ENCODE measurements around the gene DSG3.

Gene DSG3

DNA sequence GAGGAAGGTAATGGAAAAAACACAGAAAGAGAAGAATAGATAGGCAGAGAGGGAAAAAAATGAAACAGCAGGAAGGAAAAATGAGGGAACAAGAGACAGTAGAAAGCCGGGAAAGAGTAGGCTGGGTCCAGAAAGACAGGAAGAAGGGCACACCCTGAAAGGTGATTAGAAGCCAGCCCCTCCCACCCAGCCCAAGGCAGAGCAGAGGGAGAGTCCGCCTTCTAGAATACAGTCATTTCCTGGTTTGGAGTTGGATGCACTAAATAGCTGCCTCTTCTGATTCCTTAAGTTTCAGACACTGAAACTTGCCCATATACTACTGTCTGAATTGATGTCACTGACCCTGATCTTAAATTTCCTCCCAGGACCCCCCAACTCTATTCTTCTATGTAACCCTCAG, 17.9 kb upstream of the DSG3 start:
- Histone ChIP-seq H3K9ac (ENCODE audit: low read depth in 1 of 2, low read length in 2 of 2) (no peak overlapping the region), H3K36me3 (ENCODE audit: control insufficient read depth in 2 of 2, insufficient read depth in 2 of 2, low read length in 2 of 2) (no peaks in the 10 kb centered on the region), H3K27me3 (ENCODE audit: control insufficient read depth in 2 of 2, insufficient read depth in 2 of 2, low read length in 2 of 2) (no peaks in the 10 kb centered on the region), H3K4me1 (ENCODE audit: control insufficient read depth in 2 of 2, insufficient read depth in 2 of 2, low read length in 2 of 2) (peaks cover 2 to 6% of the 10 kb centered on the region in 2 donors), H3K27ac (ENCODE audit: low read depth in 2 of 2, low read length in 2 of 2) (peak overlapping the region; percentile 62 to 70), H3K9me3 (ENCODE audit: control insufficient read depth in 2 of 2, low read length in 2 of 2) (no peaks in the 10 kb centered on the region), H3K4me3 (ENCODE audit: low read length in 2 of 2) (peak overlapping the region in 1 of 2 donors; percentile 20)

DNA sequence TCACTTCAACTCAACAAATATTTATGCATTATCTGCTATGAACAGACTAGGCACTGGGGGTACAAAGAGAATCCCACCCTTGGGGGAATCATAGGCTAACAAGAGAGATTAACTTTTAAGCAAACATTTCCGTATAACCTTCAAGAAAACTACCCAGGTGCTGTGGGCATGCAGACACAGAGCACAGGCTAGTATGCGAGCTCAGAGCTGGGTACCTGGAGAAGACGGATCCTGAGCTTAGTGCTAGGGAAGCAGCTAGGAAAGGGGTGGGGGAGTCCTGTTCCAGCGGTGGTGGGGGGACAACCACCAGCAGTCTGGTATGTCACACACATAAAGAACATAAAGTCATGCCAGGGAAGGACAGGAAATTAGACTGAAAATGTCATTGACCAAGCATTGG, 17.5 kb upstream of the DSG3 start:
- peaks cover 2 to 6% of the 10 kb centered on the region in 2 donors for H3K4me1 ChIP-seq (ENCODE audit: control insufficient read depth in 2 of 2, insufficient read depth in 2 of 2, low read length in 2 of 2)
- no peak overlapping the region for H3K9ac ChIP-seq (ENCODE audit: low read depth in 1 of 2, low read length in 2 of 2)
- H3K27ac ChIP-seq (ENCODE audit: low read depth in 2 of 2, low read length in 2 of 2): peak overlapping the region; percentile 62 to 70
- no peaks in the 10 kb centered on the region for H3K9me3 ChIP-seq (ENCODE audit: control insufficient read depth in 2 of 2, low read length in 2 of 2)
- peak overlapping the region in 1 of 2 donors; percentile 2 for H3K4me3 ChIP-seq (ENCODE audit: low read length in 2 of 2)
- no peaks in the 10 kb centered on the region for H3K27me3 ChIP-seq (ENCODE audit: control insufficient read depth in 2 of 2, insufficient read depth in 2 of 2, low read length in 2 of 2)
- no peaks in the 10 kb centered on the region for H3K36me3 ChIP-seq (ENCODE audit: control insufficient read depth in 2 of 2, insufficient read depth in 2 of 2, low read length in 2 of 2)

DNA sequence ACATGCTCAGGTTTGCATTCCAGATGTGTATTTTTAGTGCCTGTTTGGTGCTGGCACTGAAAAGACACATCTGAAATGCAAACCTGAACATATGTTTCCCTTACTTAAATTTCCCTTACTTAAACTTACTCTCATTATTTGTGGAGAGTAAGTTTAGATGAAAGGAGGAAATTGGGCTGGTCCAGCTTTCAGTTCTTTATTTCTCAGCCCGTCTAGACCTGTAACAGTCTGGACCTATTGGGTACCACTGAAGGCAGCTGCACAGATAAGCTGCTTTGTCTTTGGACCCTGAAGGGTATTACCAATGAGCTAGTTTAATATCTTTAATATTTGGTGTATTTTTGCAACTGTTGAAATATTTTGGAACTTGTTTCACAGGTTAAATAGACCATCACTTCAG, 17.0 kb upstream of the DSG3 start:
- H3K36me3 ChIP-seq (ENCODE audit: control insufficient read depth in 2 of 2, insufficient read depth in 2 of 2, low read length in 2 of 2): no peaks in the 10 kb centered on the region
- H3K4me1 ChIP-seq (ENCODE audit: control insufficient read depth in 2 of 2, insufficient read depth in 2 of 2, low read length in 2 of 2): peaks cover 2 to 6% of the 10 kb centered on the region in 2 donors
- peak overlapping the region; percentile 62 to 70 for H3K27ac ChIP-seq (ENCODE audit: low read depth in 2 of 2, low read length in 2 of 2)
- no peak overlapping the region for H3K9ac ChIP-seq (ENCODE audit: low read depth in 1 of 2, low read length in 2 of 2)
- H3K9me3 ChIP-seq (ENCODE audit: control insufficient read depth in 2 of 2, low read length in 2 of 2): no peaks in the 10 kb centered on the region
- H3K27me3 ChIP-seq (ENCODE audit: control insufficient read depth in 2 of 2, insufficient read depth in 2 of 2, low read length in 2 of 2): no peaks in the 10 kb centered on the region
- no peak overlapping the region for H3K4me3 ChIP-seq (ENCODE audit: low read length in 2 of 2)

DNA sequence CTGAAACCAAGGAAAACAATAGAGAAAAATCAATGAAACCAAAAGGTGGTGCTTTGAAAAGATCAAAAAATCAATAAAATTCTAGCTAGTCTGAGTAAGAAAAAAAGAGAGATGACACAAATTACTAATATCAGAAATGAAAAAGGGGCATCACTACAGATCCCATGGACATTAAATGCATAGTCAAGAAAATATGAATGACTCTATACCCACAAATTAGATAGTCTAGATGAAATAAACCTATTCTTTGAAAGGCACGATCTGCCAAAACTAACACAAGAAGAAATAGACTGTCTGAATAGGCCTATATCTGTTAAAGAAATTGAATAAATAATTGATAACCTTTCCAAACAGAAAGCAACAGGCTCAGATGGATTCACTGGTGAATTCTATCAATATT, 15.2 kb upstream of the DSG3 start:
- Histone ChIP-seq H3K4me3 (ENCODE audit: low read length in 2 of 2) (no peak overlapping the region), H3K27ac (ENCODE audit: low read depth in 2 of 2, low read length in 2 of 2) (no peak overlapping the region), H3K4me1 (ENCODE audit: control insufficient read depth in 2 of 2, insufficient read depth in 2 of 2, low read length in 2 of 2) (peaks cover 2 to 6% of the 10 kb centered on the region in 2 donors), H3K9me3 (ENCODE audit: control insufficient read depth in 2 of 2, low read length in 2 of 2) (no peaks in the 10 kb centered on the region), H3K36me3 (ENCODE audit: control insufficient read depth in 2 of 2, insufficient read depth in 2 of 2, low read length in 2 of 2) (no peaks in the 10 kb centered on the region), H3K9ac (ENCODE audit: low read depth in 1 of 2, low read length in 2 of 2) (no peak overlapping the region), H3K27me3 (ENCODE audit: control insufficient read depth in 2 of 2, insufficient read depth in 2 of 2, low read length in 2 of 2) (no peaks in the 10 kb centered on the region)

DNA sequence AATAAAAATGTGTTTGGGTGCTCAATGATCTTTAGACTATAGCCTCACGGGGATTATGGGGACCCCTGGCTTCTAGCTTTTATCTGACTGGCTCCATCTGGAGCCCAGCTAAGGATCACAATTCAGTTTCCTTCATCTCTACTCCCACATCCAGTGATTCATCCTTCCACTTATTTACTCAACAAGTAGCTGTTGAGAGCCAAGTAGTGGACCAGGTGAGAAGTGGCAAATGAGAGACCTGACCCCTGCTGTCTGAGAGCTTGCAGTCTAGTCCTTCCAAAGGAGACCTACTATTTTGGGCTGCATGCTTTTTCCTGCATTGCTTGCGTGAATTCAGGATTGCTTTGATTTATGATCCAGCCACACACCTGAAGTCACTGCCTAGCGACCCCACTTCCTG, 10.7 kb upstream of the DSG3 start:
- H3K9ac ChIP-seq (ENCODE audit: low read depth in 1 of 2, low read length in 2 of 2): no peak overlapping the region
- H3K27ac ChIP-seq (ENCODE audit: low read depth in 2 of 2, low read length in 2 of 2): no peak overlapping the region
- H3K4me3 ChIP-seq (ENCODE audit: low read length in 2 of 2): no peak overlapping the region
- no peaks in the 10 kb centered on the region for H3K4me1 ChIP-seq (ENCODE audit: control insufficient read depth in 2 of 2, insufficient read depth in 2 of 2, low read length in 2 of 2)
- H3K36me3 ChIP-seq (ENCODE audit: control insufficient read depth in 2 of 2, insufficient read depth in 2 of 2, low read length in 2 of 2): no peaks in the 10 kb centered on the region
- no peaks in the 10 kb centered on the region for H3K9me3 ChIP-seq (ENCODE audit: control insufficient read depth in 2 of 2, low read length in 2 of 2)
- H3K27me3 ChIP-seq (ENCODE audit: control insufficient read depth in 2 of 2, insufficient read depth in 2 of 2, low read length in 2 of 2): no peaks in the 10 kb centered on the region

DNA sequence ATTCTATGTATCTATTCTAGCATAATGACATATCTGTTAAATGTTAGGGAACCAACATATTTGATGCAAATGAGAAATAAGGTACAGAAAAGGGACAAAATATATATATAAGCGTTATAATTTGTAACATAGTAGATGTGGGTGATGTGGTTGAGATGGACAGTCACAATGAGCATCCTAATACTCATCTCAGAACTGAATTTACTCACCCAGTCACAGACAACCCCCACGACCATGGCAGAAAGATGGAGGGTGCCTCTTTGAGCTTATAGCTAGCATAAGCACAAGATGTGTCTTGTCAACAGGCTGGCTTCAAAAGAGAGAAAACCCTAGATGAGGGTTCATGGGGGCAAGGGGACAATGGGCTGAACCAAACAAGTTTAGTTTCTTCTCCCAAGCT, 9.1 kb upstream of the DSG3 start:
- Histone ChIP-seq H3K27me3 (ENCODE audit: control insufficient read depth in 2 of 2, insufficient read depth in 2 of 2, low read length in 2 of 2) (no peaks in the 10 kb centered on the region), H3K9me3 (ENCODE audit: control insufficient read depth in 2 of 2, low read length in 2 of 2) (no peaks in the 10 kb centered on the region), H3K27ac (ENCODE audit: low read depth in 2 of 2, low read length in 2 of 2) (no peak overlapping the region), H3K9ac (ENCODE audit: low read depth in 1 of 2, low read length in 2 of 2) (no peak overlapping the region), H3K4me3 (ENCODE audit: low read length in 2 of 2) (no peak overlapping the region), H3K4me1 (ENCODE audit: control insufficient read depth in 2 of 2, insufficient read depth in 2 of 2, low read length in 2 of 2) (no peaks in the 10 kb centered on the region), H3K36me3 (ENCODE audit: control insufficient read depth in 2 of 2, insufficient read depth in 2 of 2, low read length in 2 of 2) (no peaks in the 10 kb centered on the region)

DNA sequence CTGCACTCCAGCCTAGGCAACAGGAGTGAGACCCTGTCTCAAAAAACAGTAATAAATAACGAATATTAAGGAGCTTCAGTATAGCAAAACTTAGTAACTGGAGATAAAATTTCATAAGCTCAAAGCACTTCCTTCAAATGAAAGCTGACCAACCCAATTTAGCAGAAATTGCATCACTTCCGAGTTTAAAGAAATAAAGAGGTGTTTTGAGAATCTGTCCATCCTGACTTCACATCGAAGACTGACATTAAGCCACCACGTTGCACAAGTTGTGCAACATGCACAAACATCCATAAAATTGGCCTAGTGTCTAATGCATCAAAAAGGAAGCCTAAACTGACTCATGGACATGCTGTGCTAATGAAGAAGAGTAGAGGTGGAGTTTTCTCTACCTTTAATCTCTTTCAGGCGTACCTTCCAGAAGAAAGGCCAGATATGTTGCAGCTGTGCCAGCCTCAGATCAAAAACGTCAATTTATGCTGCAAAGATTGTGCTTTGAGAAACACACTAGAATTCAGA, 7.7 kb upstream of the DSG3 start:
- H3K36me3 ChIP-seq (ENCODE audit: control insufficient read depth in 2 of 2, insufficient read depth in 2 of 2, low read length in 2 of 2): no peaks in the 10 kb centered on the region
- H3K27me3 ChIP-seq (ENCODE audit: control insufficient read depth in 2 of 2, insufficient read depth in 2 of 2, low read length in 2 of 2): no peaks in the 10 kb centered on the region
- no peak overlapping the region for H3K27ac ChIP-seq (ENCODE audit: low read depth in 2 of 2, low read length in 2 of 2)

DNA sequence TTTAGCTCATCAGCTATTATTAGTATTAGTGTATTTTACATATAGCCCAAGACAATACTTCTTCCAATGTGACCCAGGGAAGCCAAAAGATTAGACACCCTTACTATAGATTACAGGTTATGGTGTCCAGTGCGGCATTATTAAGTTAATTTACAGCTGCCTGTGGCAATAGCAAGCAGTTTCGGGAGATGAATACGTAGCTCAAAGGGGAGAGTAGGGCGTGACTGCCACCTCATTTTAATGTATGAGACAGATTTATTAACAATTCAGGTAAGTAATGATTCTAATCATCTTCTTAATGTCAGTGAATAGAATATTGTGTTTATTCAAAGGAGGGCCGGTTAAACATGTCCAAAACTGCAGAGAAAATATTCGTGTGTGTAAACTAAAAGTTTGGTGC, 6.8 kb upstream of the DSG3 start:
- no peak overlapping the region for H3K27ac ChIP-seq (ENCODE audit: low read depth in 2 of 2, low read length in 2 of 2)

More for the DNA sequence above, 7.7 kb upstream of the DSG3 start:
- no peak overlapping the region for H3K9ac ChIP-seq (ENCODE audit: low read depth in 1 of 2, low read length in 2 of 2)
- H3K4me3 ChIP-seq (ENCODE audit: low read length in 2 of 2): no peak overlapping the region
- no peaks in the 10 kb centered on the region for H3K4me1 ChIP-seq (ENCODE audit: control insufficient read depth in 2 of 2, insufficient read depth in 2 of 2, low read length in 2 of 2)
- H3K9me3 ChIP-seq (ENCODE audit: control insufficient read depth in 2 of 2, low read length in 2 of 2): no peaks in the 10 kb centered on the region

DNA sequence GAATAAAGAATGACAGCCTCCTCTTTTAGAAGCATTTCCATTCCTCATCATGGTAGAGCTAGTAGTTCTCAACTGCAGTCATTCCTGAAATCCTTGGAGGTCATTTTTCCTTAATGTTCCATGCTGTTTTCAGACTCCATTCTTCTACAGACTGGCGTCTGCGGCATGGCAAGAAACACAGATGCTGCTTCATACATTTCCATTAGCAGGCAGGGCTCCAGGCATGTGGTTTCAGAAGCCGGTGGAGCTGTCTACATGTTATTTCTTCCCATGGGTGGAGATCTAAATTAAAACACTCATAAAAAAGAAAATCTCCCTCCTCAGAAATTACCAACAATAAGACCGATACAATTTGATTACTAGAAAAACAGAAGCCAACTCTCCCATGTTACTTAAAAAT, 6.0 kb upstream of the DSG3 start:
- Histone ChIP-seq H3K9ac (ENCODE audit: low read depth in 1 of 2, low read length in 2 of 2) (no peak overlapping the region), H3K4me3 (ENCODE audit: low read length in 2 of 2) (no peak overlapping the region), H3K9me3 (ENCODE audit: control insufficient read depth in 2 of 2, low read length in 2 of 2) (no peaks in the 10 kb centered on the region), H3K4me1 (ENCODE audit: control insufficient read depth in 2 of 2, insufficient read depth in 2 of 2, low read length in 2 of 2) (no peaks in the 10 kb centered on the region), H3K36me3 (ENCODE audit: control insufficient read depth in 2 of 2, insufficient read depth in 2 of 2, low read length in 2 of 2) (no peaks in the 10 kb centered on the region), H3K27ac (ENCODE audit: low read depth in 2 of 2, low read length in 2 of 2) (no peak overlapping the region), H3K27me3 (ENCODE audit: control insufficient read depth in 2 of 2, insufficient read depth in 2 of 2, low read length in 2 of 2) (no peaks in the 10 kb centered on the region)

More for the DNA sequence above, 6.8 kb upstream of the DSG3 start:
- no peak overlapping the region for H3K9ac ChIP-seq (ENCODE audit: low read depth in 1 of 2, low read length in 2 of 2)
- no peaks in the 10 kb centered on the region for H3K4me1 ChIP-seq (ENCODE audit: control insufficient read depth in 2 of 2, insufficient read depth in 2 of 2, low read length in 2 of 2)
- no peaks in the 10 kb centered on the region for H3K27me3 ChIP-seq (ENCODE audit: control insufficient read depth in 2 of 2, insufficient read depth in 2 of 2, low read length in 2 of 2)
- H3K4me3 ChIP-seq (ENCODE audit: low read length in 2 of 2): no peak overlapping the region
- no peaks in the 10 kb centered on the region for H3K36me3 ChIP-seq (ENCODE audit: control insufficient read depth in 2 of 2, insufficient read depth in 2 of 2, low read length in 2 of 2)
- no peaks in the 10 kb centered on the region for H3K9me3 ChIP-seq (ENCODE audit: control insufficient read depth in 2 of 2, low read length in 2 of 2)

DNA sequence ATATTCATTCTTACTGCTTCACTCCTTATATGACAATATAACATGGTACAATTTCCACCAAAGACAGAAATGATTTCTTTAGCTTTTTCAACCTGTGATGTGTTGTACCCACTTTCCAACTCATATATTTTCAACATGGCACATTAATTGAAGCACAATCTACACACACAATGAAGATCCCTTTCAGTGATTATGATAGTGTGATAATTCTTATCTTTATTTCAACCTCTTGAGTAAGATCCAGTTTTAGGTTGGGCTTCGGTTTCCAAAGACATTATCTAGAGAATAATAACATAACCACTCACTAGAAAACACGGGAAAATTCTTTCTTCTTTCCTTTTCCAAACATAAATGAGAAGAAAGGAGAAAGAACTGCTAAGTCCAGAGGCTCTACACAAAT, 3.4 kb upstream of the DSG3 start:
- H3K4me3 ChIP-seq (ENCODE audit: low read length in 2 of 2): no peak overlapping the region
- no peaks in the 10 kb centered on the region for H3K4me1 ChIP-seq (ENCODE audit: control insufficient read depth in 2 of 2, insufficient read depth in 2 of 2, low read length in 2 of 2)
- H3K9me3 ChIP-seq (ENCODE audit: control insufficient read depth in 2 of 2, low read length in 2 of 2): no peaks in the 10 kb centered on the region
- no peaks in the 10 kb centered on the region for H3K27me3 ChIP-seq (ENCODE audit: control insufficient read depth in 2 of 2, insufficient read depth in 2 of 2, low read length in 2 of 2)
- H3K36me3 ChIP-seq (ENCODE audit: control insufficient read depth in 2 of 2, insufficient read depth in 2 of 2, low read length in 2 of 2): no peaks in the 10 kb centered on the region
- H3K9ac ChIP-seq (ENCODE audit: low read depth in 1 of 2, low read length in 2 of 2): no peak overlapping the region
- H3K27ac ChIP-seq (ENCODE audit: low read depth in 2 of 2, low read length in 2 of 2): no peak overlapping the region

DNA sequence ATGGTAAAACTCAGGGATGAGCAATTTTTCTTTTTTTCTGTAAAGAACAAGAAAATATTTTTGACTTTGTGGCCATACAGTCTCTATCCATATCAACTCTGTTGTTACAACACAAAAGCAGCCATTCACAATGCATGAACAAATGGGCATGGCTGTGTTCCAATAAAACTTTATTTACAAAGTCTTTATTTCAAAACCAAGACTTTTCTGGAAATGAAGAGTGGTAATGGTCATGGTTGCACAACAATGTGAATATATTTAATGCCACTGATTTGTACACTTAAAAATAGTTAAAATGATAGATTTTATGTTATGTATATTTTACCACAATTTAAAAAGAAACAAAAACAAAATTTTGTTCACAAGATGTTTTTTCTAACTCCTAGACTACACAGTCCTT, 1.6 kb upstream of the DSG3 start:
- no peak overlapping the region for H3K27ac ChIP-seq (ENCODE audit: low read depth in 2 of 2, low read length in 2 of 2)
- no peaks in the 10 kb centered on the region for H3K4me1 ChIP-seq (ENCODE audit: control insufficient read depth in 2 of 2, insufficient read depth in 2 of 2, low read length in 2 of 2)
- H3K27me3 ChIP-seq (ENCODE audit: control insufficient read depth in 2 of 2, insufficient read depth in 2 of 2, low read length in 2 of 2): no peaks in the 10 kb centered on the region
- no peak overlapping the region for H3K9ac ChIP-seq (ENCODE audit: low read depth in 1 of 2, low read length in 2 of 2)
- no peaks in the 10 kb centered on the region for H3K36me3 ChIP-seq (ENCODE audit: control insufficient read depth in 2 of 2, insufficient read depth in 2 of 2, low read length in 2 of 2)
- no peak overlapping the region for H3K4me3 ChIP-seq (ENCODE audit: low read length in 2 of 2)
- no peaks in the 10 kb centered on the region for H3K9me3 ChIP-seq (ENCODE audit: control insufficient read depth in 2 of 2, low read length in 2 of 2)
